NCI-H1930 (cell line): Measurements from ENCODE around the gene PIM3.

ENCODE experiments used
- DNase-seq, 2 experiments: peaks; one replicate each; lab custom pipeline; 2025; lab: John Stamatoyannopoulos, UW

PIM3 gene

GRCh38 chr22:50000587-50001387 lies 40.2 kb downstream of the PIM3 start:
- DNase-seq = no peak

GRCh38 chr22:50001388-50002231 lies 41.0 kb downstream of the PIM3 start:
- no peak for DNase-seq

GRCh38 chr22:50002791-50003190 lies 42.2 kb downstream of the PIM3 start:
- no peak for DNase-seq

GRCh38 chr22:50004918-50005317 lies 44.3 kb downstream of the PIM3 start:
- no peak for DNase-seq

- no peak for DNase-seq
Measured at GRCh38 chr22:50007057-50007511, 46.5 kb downstream of the PIM3 start.

GRCh38 chr22:50008151-50009040 lies 47.8 kb downstream of the PIM3 start:
- no peak for DNase-seq

- no peak for DNase-seq
Measured at GRCh38 chr22:50009251-50009650, 48.7 kb downstream of the PIM3 start.

- DNase-seq = no peak
Measured at GRCh38 chr22:50009765-50010675, 49.4 kb downstream of the PIM3 start.

GRCh38 chr22:50010676-50011446 lies 50.3 kb downstream of the PIM3 start:
- DNase-seq = no peak

- no peak for DNase-seq
Measured at GRCh38 chr22:50011447-50012210, 51.1 kb downstream of the PIM3 start.

- no peak for DNase-seq
Measured at GRCh38 chr22:50012211-50013181, 51.9 kb downstream of the PIM3 start, which contains the start of gene IL17REL. Gene IL17REL, minus strand, starts transcription at chr22:50012765. Its CDS starts 119 bp downstream, at chr22:50012646.
